Neural crest cell (in vitro differentiated cells): Measurements from ENCODE around the gene RGL2. TPM values are rescaled to one million over a fixed set of nuclear protein-coding genes. Genes with fewer than 3 reads are reported as not detected.

Experiments
- DNase-seq: peaks from one replicate; pipeline ENCODE4 v3.0.0; 2021; ENCODE audit warnings: low read depth, mixed read lengths, low spot score
- H3K27ac Mint-ChIP-seq: one replicate; pipeline ENCODE4 v1.8.0; 2021; ENCODE audit warnings: mild to moderate bottlenecking, mixed read lengths; ENCODE audit not compliant: unreplicated experiment
- H3K27me3 Mint-ChIP-seq: 2 replicates; pipeline ENCODE4 v1.8.0; 2021; ENCODE audit warnings: low read depth, mild to moderate bottlenecking, mixed read lengths
- H3K36me3 Mint-ChIP-seq: 2 replicates; pipeline ENCODE4 v1.8.0; 2021; ENCODE audit warnings: low read depth, mild to moderate bottlenecking, mixed read lengths
- H3K4me1 Mint-ChIP-seq: 2 replicates; pipeline ENCODE4 v1.8.0; 2021; ENCODE audit warnings: mixed read lengths
- H3K4me3 Mint-ChIP-seq: one replicate; pipeline ENCODE4 v1.8.0; 2021; ENCODE audit warnings: mild to moderate bottlenecking, mixed read lengths
- H3K9me3 Mint-ChIP-seq: 2 replicates; pipeline ENCODE4 v1.8.0; 2021; ENCODE audit warnings: mixed read lengths
- total RNA-seq: library from RNA; stranded (reverse); gene quantifications from 2 replicates; pipeline ENCODE4 v1.2.1, GENCODE V29; 2021
- TF ChIP-seq, protein P1 (sequence below): fragments of 200-600 bp; sonication (generic); conservative IDR thresholded peaks from 2 replicates; pipeline ENCODE4 v1.5.0; 2021; ENCODE audit warnings: antibody characterized with exemption, mild to moderate bottlenecking

The RGL2 gene
- total RNA-seq, 1 donor from 2014 or later, result 56.0 TPM

DNA sequence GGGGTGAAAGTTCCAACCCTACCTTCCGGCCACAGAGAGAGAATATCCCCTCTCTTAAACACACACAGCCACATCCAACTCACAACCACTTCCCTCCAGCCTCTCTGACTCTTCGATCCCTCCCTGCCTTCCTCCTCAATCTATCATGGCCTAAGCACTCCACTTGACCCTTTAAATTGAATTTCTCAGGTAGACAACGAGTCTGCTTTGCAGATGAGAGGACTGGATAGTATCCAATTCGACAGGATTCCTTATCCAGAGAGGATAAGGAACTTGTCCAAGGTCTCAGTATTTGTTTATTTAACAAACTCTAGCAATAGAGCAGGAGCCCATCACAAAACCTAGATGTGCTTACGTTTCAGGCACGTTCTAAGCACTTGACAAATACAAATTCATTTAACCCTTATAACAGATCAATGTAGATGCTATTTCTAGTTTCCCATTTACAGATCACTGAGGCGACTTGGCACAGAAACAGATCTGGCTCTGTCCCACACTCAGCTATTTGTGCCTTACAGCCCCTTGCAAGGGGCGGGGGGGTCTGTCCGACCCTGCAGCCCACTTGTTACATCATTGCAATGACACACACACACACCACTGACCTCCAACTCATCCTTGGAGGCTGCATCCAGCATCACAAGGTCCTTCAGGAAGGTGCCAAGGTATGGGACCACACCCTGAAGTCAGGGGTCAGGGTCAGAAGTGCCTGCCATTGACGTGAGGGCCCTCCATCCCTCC, 4.5 kb downstream of the RGL2 start:
- Mint-ChIP-seq H3K4me1 (peaks cover 37% of the 10 kb centered on the region), H3K36me3 (no peaks in the 10 kb centered on the region), H3K27ac (no peak overlapping the region), H3K27me3 (no peaks in the 10 kb centered on the region), H3K4me3 (peak overlapping the region; percentile 36), H3K9me3 (no peaks in the 10 kb centered on the region)
- no peak for DNase-seq
- TF ChIP-seq, protein P1, sequence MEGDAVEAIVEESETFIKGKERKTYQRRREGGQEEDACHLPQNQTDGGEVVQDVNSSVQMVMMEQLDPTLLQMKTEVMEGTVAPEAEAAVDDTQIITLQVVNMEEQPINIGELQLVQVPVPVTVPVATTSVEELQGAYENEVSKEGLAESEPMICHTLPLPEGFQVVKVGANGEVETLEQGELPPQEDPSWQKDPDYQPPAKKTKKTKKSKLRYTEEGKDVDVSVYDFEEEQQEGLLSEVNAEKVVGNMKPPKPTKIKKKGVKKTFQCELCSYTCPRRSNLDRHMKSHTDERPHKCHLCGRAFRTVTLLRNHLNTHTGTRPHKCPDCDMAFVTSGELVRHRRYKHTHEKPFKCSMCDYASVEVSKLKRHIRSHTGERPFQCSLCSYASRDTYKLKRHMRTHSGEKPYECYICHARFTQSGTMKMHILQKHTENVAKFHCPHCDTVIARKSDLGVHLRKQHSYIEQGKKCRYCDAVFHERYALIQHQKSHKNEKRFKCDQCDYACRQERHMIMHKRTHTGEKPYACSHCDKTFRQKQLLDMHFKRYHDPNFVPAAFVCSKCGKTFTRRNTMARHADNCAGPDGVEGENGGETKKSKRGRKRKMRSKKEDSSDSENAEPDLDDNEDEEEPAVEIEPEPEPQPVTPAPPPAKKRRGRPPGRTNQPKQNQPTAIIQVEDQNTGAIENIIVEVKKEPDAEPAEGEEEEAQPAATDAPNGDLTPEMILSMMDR, result no peak

DNA sequence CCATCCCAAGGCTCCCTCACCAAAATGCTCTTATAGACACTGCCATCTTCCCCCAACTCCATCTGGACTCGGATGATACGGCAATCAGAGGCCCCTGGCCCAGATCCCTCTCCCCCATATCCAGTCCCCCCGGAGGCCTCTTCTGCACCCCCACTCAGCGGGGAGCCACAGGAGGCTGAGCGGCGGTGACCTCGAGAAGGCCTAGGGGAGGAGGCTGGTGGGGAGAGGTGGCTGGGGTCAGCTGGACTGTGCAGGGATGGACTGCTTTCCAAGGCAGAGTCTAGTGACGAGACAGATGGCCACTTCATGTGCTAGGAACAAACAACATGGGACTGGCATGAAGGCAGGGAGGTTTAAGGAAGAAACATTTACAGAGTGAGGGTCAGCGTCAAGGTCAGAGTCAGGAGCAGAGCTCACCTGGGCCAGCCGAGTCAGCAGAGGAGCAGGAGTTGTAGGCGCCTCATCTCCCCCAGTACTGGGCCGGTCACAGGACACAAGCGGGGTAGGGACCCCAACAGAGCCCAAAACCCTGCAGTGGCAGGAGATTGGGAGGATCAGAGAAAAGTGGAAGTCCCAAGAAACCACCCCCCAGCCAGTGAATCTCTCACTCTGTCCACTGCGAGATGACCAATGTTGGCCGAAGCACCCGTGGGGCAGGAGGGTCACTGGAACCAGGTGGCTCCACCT, 5.6 kb downstream of the RGL2 start:
- TF ChIP-seq, protein P1, result no peak
- peak overlapping the region; percentile 52 for H3K4me3 Mint-ChIP-seq
- no peak overlapping the region for H3K27ac Mint-ChIP-seq
- peaks cover 42% of the 10 kb centered on the region for H3K4me1 Mint-ChIP-seq
- H3K36me3 Mint-ChIP-seq, result no peaks in the 10 kb centered on the region
- H3K9me3 Mint-ChIP-seq, result no peaks in the 10 kb centered on the region
- no peak for DNase-seq
- H3K27me3 Mint-ChIP-seq, result no peaks in the 10 kb centered on the region

GRCh38 chr6:33290459-33290858, 8.3 kb downstream of the RGL2 start:
- H3K27me3 Mint-ChIP-seq, result no peaks in the 10 kb centered on the region
- TF ChIP-seq, protein P1, result no peak
- no peaks in the 10 kb centered on the region for H3K9me3 Mint-ChIP-seq
- peak overlapping the region; percentile 96 for H3K4me3 Mint-ChIP-seq
- peaks cover 31% of the 10 kb centered on the region for H3K4me1 Mint-ChIP-seq
- DNase-seq, result no peak
- H3K36me3 Mint-ChIP-seq, result peaks cover 2% of the 10 kb centered on the region
- H3K27ac Mint-ChIP-seq, result no peak overlapping the region

- Mint-ChIP-seq H3K9me3 (no peaks in the 10 kb centered on the region), H3K4me3 (peak overlapping the region; percentile 96)
Observed at GRCh38 chr6:33289784-33290315, 8.9 kb downstream of the RGL2 start.

More at GRCh38 chr6:33289784-33290315, 8.9 kb downstream of the RGL2 start:
- H3K36me3 Mint-ChIP-seq, result peaks cover 2% of the 10 kb centered on the region
- no peak for DNase-seq
- peak overlapping the region; percentile 76 for H3K27ac Mint-ChIP-seq
- H3K27me3 Mint-ChIP-seq, result no peaks in the 10 kb centered on the region
- TF ChIP-seq, protein P1, result no peak
- H3K4me1 Mint-ChIP-seq, result peaks cover 31% of the 10 kb centered on the region
